Trophoblast cell (in vitro differentiated cells and primary cell): ENCODE measurements around the gene NFATC1.

Experiments used
- DNase-seq, 2 donors: peaks; one replicate each; pipeline ENCODE4 v3.0.0-alpha.2; 2016
- H2AFZ ChIP-seq: 2 replicates; pipeline ENCODE4 v1.6.1; 2013; ENCODE audit warnings: low read length, moderate library complexity, mild to moderate bottlenecking; ENCODE audit not compliant: insufficient read depth, poor library complexity
- H2AK5ac ChIP-seq: 2 replicates; pipeline ENCODE4 v1.6.1; 2013; ENCODE audit warnings: mild to moderate bottlenecking, low read length
- H2BK120ac ChIP-seq: 2 replicates; pipeline ENCODE4 v1.6.1; 2013; ENCODE audit warnings: low read length, mild to moderate bottlenecking, moderate library complexity; ENCODE audit not compliant: insufficient read depth, poor library complexity
- H2BK12ac ChIP-seq: 2 replicates; pipeline ENCODE4 v1.6.1; 2013; ENCODE audit warnings: mild to moderate bottlenecking, low read length, moderate library complexity
- H2BK5ac ChIP-seq: 2 replicates; pipeline ENCODE4 v1.6.1; 2013; ENCODE audit warnings: low read length, low read depth, moderate library complexity, mild to moderate bottlenecking; ENCODE audit not compliant: poor library complexity
- H3K14ac ChIP-seq: 2 replicates; pipeline ENCODE4 v1.6.1; 2013; ENCODE audit warnings: mild to moderate bottlenecking, low read length
- H3K18ac ChIP-seq: 2 replicates; pipeline ENCODE4 v1.6.1; 2013; ENCODE audit warnings: mild to moderate bottlenecking, low read length
- H3K23ac ChIP-seq: 2 replicates; pipeline ENCODE4 v1.6.1; 2013; ENCODE audit warnings: low read length
- H3K27ac ChIP-seq: 2 replicates; pipeline ENCODE4 v1.5.1; 2013; ENCODE audit warnings: low read depth, mild to moderate bottlenecking, inconsistent platforms, low read length, moderate library complexity
- H3K27me3 ChIP-seq: 2 replicates; pipeline ENCODE4 v1.6.1; 2013; ENCODE audit warnings: inconsistent platforms, mild to moderate bottlenecking, low read length, moderate library complexity; ENCODE audit not compliant: insufficient read depth
- H3K36me3 ChIP-seq, 2 experiments: 1 replicate in 1 of 2; 2 replicates in 1 of 2; pipeline ENCODE4 v1.6.1; 2013; ENCODE audit warnings: low read length in 2 of 2, mild to moderate bottlenecking in 2 of 2, moderate library complexity in 1 of 2; ENCODE audit not compliant: insufficient read depth in 2 of 2, control insufficient read depth in 1 of 2
- H3K4ac ChIP-seq: 2 replicates; pipeline ENCODE4 v1.6.1; 2013; ENCODE audit warnings: low read depth, mild to moderate bottlenecking, low read length, moderate library complexity
- H3K4me1 ChIP-seq, 2 experiments: 1 replicate in 1 of 2; 2 replicates in 1 of 2; pipeline ENCODE4 v1.6.1; 2013; ENCODE audit warnings: low read length in 2 of 2, mild to moderate bottlenecking in 2 of 2, moderate library complexity in 1 of 2; ENCODE audit not compliant: insufficient read depth in 2 of 2, control insufficient read depth in 1 of 2
- H3K4me2 ChIP-seq: 2 replicates; pipeline ENCODE4 v1.6.1; 2013; ENCODE audit warnings: inconsistent platforms, mild to moderate bottlenecking, low read length, moderate library complexity
- H3K4me3 ChIP-seq: 2 replicates; pipeline ENCODE4 v1.5.1; 2013; ENCODE audit warnings: mild to moderate bottlenecking, low read depth, low read length, inconsistent platforms
- H3K79me1 ChIP-seq: one replicate; pipeline ENCODE4 v1.6.1; 2013; ENCODE audit warnings: low read length
- H3K79me2 ChIP-seq: 2 replicates; pipeline ENCODE4 v1.6.1; 2013; ENCODE audit warnings: low read length, mild to moderate bottlenecking; ENCODE audit not compliant: control insufficient read depth, insufficient read depth, poor library complexity
- H3K9ac ChIP-seq: 2 replicates; pipeline ENCODE4 v1.6.1; 2013; ENCODE audit warnings: mild to moderate bottlenecking, low read length
- H3K9me3 ChIP-seq: 2 replicates; pipeline ENCODE4 v1.6.1; 2013; ENCODE audit warnings: low read depth, mild to moderate bottlenecking, control low read depth, inconsistent platforms, low read length; ENCODE audit not compliant: insufficient read depth
- H4K12ac ChIP-seq: 2 replicates; pipeline ENCODE4 v1.6.1; 2013; ENCODE audit warnings: low read depth, mild to moderate bottlenecking, low read length, moderate library complexity
- H4K8ac ChIP-seq: 2 replicates; pipeline ENCODE4 v1.6.1; 2013; ENCODE audit warnings: low read depth, mild to moderate bottlenecking, low read length, moderate library complexity
- H4K91ac ChIP-seq: one replicate; pipeline ENCODE4 v1.6.1; 2013; ENCODE audit warnings: low read depth, mild to moderate bottlenecking, low read length, moderate library complexity
- WGBS: extraction: QIAGEN DNeasy Blood & Tissue Kit; methylation state at CpG from one replicate; pipeline ENCODE4 v1.1.7; 2013; ENCODE audit warnings: missing lambda C conversion rate; ENCODE audit not compliant: insufficient read length, insufficient coverage; ENCODE audit errors: extremely low coverage; 5-methylcytosine and 5-hydroxymethylcytosine counted together

NFATC1 gene

DNA sequence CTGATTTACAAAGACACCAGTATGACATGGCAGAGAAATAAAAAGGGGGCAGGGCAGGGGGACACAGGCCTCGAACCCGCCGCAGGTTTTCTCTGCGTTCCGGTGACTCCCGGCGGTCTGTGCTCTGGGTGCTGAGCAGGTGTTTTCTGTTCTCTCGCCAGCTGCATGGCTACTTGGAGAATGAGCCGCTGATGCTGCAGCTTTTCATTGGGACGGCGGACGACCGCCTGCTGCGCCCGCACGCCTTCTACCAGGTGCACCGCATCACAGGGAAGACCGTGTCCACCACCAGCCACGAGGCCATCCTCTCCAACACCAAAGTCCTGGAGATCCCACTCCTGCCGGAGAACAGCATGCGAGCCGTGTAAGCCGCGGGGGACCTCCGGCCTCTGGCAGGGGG, 52.9 kb downstream of the NFATC1 start:
- no peak overlapping the region for H3K4me2 ChIP-seq
- H3K79me1 ChIP-seq: peaks cover 4% of the 10 kb centered on the region
- no peak overlapping the region for H2AFZ ChIP-seq
- no peak overlapping the region for H3K18ac ChIP-seq
- H3K36me3 ChIP-seq: peaks cover 0 to 3% of the 10 kb centered on the region in 2 experiments
- H3K79me2 ChIP-seq: no peaks in the 10 kb centered on the region
- no peak overlapping the region for H3K4me3 ChIP-seq
- H3K4me1 ChIP-seq: peaks cover 9 to 15% of the 10 kb centered on the region in 2 experiments
- H3K9me3 ChIP-seq: peaks cover 2% of the 10 kb centered on the region
- H4K91ac ChIP-seq: no peak overlapping the region
- H2BK12ac ChIP-seq: no peak overlapping the region
- no peak overlapping the region for H3K23ac ChIP-seq
- no peak overlapping the region for H3K14ac ChIP-seq
- H3K9ac ChIP-seq: no peak overlapping the region
- no peaks in the 10 kb centered on the region for H3K27me3 ChIP-seq
- no peak overlapping the region for H2AK5ac ChIP-seq
- DNase-seq: no peak
- H4K12ac ChIP-seq: no peak overlapping the region
- H2BK120ac ChIP-seq: no peak overlapping the region
- no peak overlapping the region for H4K8ac ChIP-seq
- no peak overlapping the region for H3K4ac ChIP-seq
- H2BK5ac ChIP-seq: no peak overlapping the region
- whole genome bisulfite sequencing: no CpG with 5 or more reads among the region's 25 CpGs
- no peak overlapping the region for H3K27ac ChIP-seq

DNA sequence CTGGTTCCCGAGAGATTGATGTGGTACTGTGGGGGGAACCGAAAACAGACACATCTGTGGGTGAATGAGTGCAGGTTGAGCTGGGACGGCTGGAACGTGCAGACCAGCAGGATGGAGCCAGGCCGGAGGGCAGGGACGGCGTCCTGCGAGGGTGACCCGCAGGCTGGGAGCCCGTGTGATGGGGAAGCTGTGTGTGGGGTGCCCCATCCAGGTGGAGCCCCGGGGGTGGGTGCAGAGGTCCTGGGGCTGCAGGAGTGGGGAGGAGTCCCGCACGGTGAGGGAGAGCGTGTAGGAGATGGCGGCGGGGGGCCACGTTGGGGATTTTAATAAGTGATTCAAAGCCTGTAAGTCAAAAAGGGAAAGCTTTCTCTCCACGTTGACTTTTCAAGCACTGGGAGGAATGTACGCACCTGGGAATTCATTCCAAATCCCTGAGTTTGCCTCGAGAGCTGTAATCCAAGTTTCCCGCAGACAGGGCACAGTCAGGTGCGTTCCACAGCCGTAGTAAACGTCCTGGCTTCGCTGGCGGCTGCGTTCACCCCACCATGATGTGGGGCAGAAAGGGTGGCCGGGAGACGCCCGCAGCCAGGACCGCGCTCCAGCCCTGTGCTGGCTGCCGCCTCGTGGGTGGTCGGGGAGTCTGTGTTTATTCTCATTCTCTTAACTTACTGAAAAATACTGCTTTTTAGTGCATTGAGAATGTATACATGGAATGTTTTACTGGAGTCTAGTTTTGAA, 54.0 kb downstream of the NFATC1 start:
- no peak overlapping the region for H3K18ac ChIP-seq

GRCh38 chr18:79450289-79451080, 54.8 kb downstream of the NFATC1 start:
- H2BK12ac ChIP-seq: no peak overlapping the region

More for the DNA sequence above, 54.0 kb downstream of the NFATC1 start:
- Histone ChIP-seq H4K8ac (no peak overlapping the region), H3K14ac (no peak overlapping the region), H3K4ac (no peak overlapping the region), H2AK5ac (no peak overlapping the region), H3K4me3 (peak overlapping the region; percentile 12), H3K9me3 (no peaks in the 10 kb centered on the region), H4K12ac (no peak overlapping the region), H2AFZ (no peak overlapping the region), H4K91ac (no peak overlapping the region), H3K4me2 (no peak overlapping the region), H3K4me1 (peaks cover 9 to 15% of the 10 kb centered on the region in 2 experiments), H3K23ac (no peak overlapping the region), H3K79me2 (no peaks in the 10 kb centered on the region), H3K27me3 (no peaks in the 10 kb centered on the region), H2BK5ac (no peak overlapping the region), H3K79me1 (peaks cover 4% of the 10 kb centered on the region), H3K27ac (no peak overlapping the region), H3K36me3 (peaks cover 0 to 3% of the 10 kb centered on the region in 2 experiments), H2BK120ac (no peak overlapping the region), H2BK12ac (no peak overlapping the region), H3K9ac (no peak overlapping the region)
- no CpG with 5 or more reads among the region's 35 CpGs for WGBS
- no peak for DNase-seq

DNA sequence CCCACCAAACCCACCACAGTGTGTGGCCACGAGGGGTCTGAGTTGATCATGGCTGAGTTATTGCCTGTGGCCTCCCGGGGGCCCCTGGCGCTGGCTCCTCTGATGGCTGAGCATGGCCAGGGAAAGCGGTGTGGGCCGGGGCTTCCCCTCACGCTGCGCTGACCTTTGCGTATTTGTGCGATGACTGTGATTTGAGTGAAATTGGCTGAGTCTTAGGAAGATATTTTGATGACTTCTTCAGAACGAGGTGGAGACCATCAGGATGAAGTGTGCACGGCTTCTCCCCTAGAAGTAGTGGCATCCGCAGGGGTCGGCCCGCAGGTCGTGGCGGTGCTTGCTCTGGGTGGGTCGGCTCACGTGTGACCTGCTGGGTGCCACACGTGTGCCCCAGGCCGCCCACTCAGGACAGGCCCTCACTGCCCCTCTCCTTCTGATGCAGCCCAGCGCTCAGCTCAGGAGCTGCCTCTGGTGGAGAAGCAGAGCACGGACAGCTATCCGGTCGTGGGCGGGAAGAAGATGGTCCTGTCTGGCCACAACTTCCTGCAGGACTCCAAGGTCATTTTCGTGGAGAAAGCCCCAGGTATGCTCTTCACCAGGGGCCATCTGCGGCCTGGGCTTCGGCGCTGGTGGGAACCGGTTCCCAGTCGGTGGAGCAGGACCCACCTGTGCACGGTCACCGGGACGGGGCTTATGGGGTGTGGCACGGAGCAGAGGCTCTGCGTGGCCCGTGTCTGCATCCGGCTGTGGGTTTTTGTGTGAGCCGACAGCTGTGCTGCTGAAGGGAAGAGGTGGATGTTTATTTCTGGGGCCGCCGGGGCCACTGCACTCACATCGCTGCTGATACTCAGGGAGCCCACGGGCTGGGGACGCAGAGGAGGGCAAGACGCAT, 55.8 kb downstream of the NFATC1 start:
- H3K14ac ChIP-seq: no peak overlapping the region
- H2BK5ac ChIP-seq: no peak overlapping the region
- H2AK5ac ChIP-seq: no peak overlapping the region
- no peak overlapping the region for H3K18ac ChIP-seq
- no peak overlapping the region for H3K9ac ChIP-seq
- WGBS: no CpG with 5 or more reads among the region's 45 CpGs
- no peak overlapping the region for H2BK12ac ChIP-seq
- H3K27me3 ChIP-seq: no peaks in the 10 kb centered on the region
- H3K9me3 ChIP-seq: no peaks in the 10 kb centered on the region
- H4K91ac ChIP-seq: no peak overlapping the region
- H3K27ac ChIP-seq: no peak overlapping the region
- DNase-seq: no peak
- no peak overlapping the region for H2AFZ ChIP-seq
- no peak overlapping the region for H3K4me3 ChIP-seq
- no peak overlapping the region for H2BK120ac ChIP-seq
- peaks cover 0 to 3% of the 10 kb centered on the region in 2 experiments for H3K36me3 ChIP-seq
- H3K4me2 ChIP-seq: no peak overlapping the region
- no peak overlapping the region for H3K23ac ChIP-seq
- H4K12ac ChIP-seq: no peak overlapping the region
- H3K4ac ChIP-seq: no peak overlapping the region
- peaks cover 4% of the 10 kb centered on the region for H3K79me1 ChIP-seq
- no peak overlapping the region for H4K8ac ChIP-seq
- H3K79me2 ChIP-seq: no peaks in the 10 kb centered on the region
- peaks cover 1 to 5% of the 10 kb centered on the region in 2 experiments for H3K4me1 ChIP-seq

More at GRCh38 chr18:79450289-79451080, 54.8 kb downstream of the NFATC1 start:
- Histone ChIP-seq H3K4me2 (no peak overlapping the region), H2AFZ (no peak overlapping the region), H3K36me3 (peaks cover 0 to 3% of the 10 kb centered on the region in 2 experiments), H4K91ac (no peak overlapping the region), H3K4ac (no peak overlapping the region), H3K23ac (no peak overlapping the region), H3K4me1 (peaks cover 6 to 10% of the 10 kb centered on the region in 2 experiments), H4K8ac (no peak overlapping the region), H3K27me3 (no peaks in the 10 kb centered on the region), H2AK5ac (no peak overlapping the region), H2BK120ac (no peak overlapping the region), H3K79me1 (peaks cover 4% of the 10 kb centered on the region), H3K27ac (no peak overlapping the region), H3K4me3 (no peak overlapping the region), H3K79me2 (no peaks in the 10 kb centered on the region), H4K12ac (peak overlapping the region; percentile 13), H3K9me3 (no peaks in the 10 kb centered on the region), H3K9ac (no peak overlapping the region), H3K18ac (no peak overlapping the region), H3K14ac (no peak overlapping the region), H2BK5ac (no peak overlapping the region)
- WGBS: no CpG with 5 or more reads among the region's 28 CpGs
- no peak for DNase-seq
